DMS 273 (cell line): ENCODE measurements around the gene RAD51B.

Source experiments
- DNase-seq: peaks from one replicate; lab custom pipeline; 2025; ENCODE audit not compliant: unreplicated experiment; lab: John Stamatoyannopoulos, UW

The RAD51B gene

GRCh38 chr14:68446243-68447040, 626.9 kb downstream of the RAD51B start:
- DNase-seq: no peak

- no peak for DNase-seq
These were observed 628.1 kb downstream of the RAD51B start for GRCh38 chr14:68447581-68448251.

DNA sequence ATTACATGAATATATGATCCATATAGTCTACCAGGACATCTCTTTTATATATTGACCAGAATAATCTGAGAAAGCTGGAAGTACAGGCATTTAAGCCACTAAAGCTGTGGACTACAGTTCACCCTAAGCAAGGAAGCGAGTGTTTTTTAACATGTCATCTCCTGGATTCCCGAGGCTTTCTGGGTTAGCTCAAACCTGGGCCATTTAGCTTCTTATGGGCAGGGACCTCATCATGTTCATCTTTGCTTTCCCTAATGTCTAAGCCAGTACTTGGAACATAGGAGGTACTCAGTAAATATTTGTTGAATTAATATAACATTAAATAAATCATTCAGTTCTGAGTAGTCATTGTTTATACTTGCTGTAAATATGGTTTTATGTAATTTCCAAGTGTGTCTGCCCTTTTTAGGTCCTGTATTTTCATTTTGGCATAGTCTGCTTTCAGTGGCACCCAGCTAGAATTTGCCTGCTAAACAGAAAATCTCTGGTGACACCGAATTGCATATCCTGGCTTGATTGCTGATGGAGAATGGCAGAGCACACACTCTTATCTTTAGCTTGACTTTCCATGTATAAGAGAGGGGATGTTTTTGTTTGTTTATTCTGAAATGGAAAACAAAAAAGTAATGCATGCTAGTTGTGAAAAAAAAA, 628.8 kb downstream of the RAD51B start:
- no peak for DNase-seq

GRCh38 chr14:68449561-68450181, 630.1 kb downstream of the RAD51B start:
- DNase-seq: no peak

DNA sequence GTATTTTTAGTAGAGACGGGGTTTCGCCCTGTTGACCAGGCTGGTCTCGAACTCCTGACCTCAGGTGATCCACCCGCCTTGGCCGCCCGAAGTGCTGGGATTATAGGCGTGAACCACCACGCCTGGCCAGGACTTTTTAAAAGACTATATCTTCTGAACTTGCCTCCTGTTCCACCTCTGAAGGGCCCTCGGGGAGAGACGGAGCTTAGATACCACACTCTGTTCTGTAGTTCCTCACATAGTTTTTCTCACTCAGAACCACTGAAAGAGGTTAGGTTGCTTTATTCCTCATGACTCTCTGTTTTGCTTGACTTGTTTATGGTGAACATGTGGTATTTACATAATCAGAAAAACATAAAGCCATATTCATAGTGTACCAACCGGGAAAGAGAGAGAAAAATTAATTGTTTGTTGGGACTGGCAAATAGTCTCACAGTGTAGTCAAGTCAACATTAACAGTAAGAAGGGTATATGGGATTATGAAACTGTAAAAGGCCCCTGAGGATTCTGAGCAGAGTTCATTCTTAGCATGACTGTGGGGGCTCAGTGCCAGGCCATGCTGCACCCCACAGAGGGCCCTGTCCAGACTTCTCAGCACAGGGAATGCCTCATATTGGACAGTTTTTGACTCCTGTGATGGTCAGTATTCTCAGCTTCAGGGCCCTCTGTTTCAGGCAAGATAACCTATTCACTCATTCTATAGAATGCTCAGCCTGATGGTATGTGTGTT, 631.0 kb downstream of the RAD51B start:
- no peak for DNase-seq

DNA sequence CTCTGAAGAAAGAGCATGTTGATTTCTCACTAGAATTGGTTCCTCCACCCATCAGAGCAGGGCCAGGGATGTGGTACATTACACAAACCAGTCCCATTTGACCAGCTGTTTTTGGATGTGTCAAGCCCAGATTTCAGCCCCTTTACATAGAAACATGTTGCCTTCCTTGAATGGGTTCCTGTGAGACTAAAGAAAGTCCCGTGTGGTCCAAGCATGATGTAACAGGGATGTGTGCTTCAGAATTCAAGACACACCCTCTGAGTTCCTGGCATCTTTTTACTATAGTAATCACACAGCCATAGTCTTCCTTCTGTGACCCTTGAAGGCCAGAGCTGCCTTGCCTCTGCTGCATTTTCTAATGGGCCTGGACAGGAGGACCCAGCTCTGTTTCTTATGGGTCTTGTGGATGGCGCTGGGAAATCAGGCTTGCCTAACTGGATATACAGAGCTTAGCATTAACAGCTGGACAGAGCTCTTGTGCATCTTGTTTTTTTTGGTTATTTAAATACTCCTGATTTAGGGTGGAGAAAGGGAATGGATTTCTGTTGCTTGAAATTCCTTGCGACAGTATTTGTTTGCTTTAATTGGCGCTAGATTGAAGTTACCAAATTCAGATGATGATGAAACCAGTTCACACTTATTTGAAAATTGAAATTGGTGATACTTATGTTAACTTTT, 632.3 kb downstream of the RAD51B start:
- DNase-seq: no peak

- no peak for DNase-seq
These were observed 638.7 kb downstream of the RAD51B start for GRCh38 chr14:68458253-68458652.

GRCh38 chr14:68458840-68459469, 639.4 kb downstream of the RAD51B start:
- peak; percentile 69 for DNase-seq

GRCh38 chr14:68459480-68460136, 640.0 kb downstream of the RAD51B start:
- no peak for DNase-seq

- no peak for DNase-seq
These were observed 641.0 kb downstream of the RAD51B start for GRCh38 chr14:68460541-68460940.

DNA sequence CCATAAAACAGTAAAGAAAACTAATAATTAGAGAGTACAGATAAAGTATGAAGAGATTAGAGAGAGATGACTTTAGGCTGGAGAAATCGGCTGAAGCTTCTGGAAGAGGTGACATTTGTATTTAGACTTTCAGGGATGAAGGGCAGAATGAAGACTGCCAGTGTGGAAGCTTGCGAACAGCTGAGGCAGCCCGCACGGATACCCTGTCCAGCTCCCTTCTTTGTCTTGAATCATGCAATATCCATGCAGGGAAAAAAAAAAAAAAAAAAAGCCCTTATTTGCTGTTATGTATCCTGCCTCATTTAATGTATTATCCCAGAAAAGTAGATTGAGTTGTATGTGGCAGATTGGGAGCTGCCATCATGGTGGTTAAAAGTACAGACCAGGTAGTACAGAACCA, 641.5 kb downstream of the RAD51B start:
- DNase-seq: no peak

DNA sequence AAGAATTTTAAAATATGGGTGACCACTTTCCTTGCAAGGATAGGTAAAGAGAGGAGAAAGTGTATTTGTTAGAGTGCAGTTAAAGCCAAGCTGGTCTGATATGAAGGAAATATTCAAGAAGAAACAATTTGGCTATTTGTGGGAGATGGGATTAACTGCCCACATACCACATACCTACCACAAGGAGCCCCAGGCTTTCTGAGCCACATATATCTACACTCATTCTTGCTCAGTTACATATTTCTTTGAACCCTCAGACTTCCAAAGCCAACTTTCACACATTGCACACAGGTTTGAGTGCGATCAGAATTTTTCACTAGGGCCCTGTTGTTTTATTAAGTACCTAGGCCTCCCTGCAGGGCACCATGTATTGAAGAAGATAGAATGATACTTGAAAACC, 643.1 kb downstream of the RAD51B start:
- DNase-seq: no peak

DNA sequence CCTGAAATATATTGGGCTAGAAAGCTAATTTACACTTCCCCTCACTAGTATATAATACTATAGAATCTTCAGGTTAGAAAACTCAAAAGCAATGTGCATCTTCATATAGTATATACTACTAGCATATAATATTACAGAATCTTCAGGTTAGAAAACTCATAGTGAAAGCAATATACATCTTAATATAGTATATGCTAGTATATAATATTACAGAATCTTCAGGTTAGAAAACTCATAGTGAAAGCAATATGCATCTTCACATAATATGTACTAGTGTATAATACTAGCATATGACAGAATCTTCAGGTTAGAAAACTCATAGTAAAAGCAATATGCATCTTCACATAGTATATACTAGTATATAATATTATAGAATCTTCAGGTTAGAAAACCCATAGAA, 643.7 kb downstream of the RAD51B start:
- no peak for DNase-seq

DNA sequence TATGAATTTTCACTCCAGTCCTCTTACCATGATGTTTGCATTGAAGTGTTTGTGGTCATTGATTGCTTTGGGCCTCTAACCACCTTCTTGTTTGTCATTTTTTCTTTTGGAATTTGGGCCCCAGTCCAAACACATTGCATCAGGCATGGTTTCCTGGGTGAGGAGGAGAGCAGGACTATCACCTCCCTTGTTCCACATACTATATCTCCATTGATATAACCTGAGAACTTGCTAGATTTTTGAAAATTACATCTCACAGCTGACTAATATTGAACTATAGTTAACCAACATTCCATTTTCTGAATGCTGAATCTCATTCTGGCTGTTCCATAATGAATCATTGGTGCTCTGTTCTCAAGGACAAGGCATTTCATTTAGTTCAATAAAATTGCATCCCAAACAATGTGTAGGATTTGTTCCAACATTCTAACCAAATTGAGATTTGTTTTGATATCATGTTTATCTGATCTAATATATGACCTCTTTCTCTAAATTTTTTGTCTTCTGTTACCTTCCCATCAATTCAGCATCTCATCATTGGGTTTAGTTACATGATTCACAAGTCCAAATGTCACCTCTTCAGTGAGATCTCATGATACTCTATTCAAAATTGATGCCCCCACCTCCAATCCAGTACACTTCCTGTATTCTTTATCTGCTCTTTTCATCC, 644.3 kb downstream of the RAD51B start:
- DNase-seq: no peak

GRCh38 chr14:68464711-68465110, 645.1 kb downstream of the RAD51B start:
- no peak for DNase-seq

DNA sequence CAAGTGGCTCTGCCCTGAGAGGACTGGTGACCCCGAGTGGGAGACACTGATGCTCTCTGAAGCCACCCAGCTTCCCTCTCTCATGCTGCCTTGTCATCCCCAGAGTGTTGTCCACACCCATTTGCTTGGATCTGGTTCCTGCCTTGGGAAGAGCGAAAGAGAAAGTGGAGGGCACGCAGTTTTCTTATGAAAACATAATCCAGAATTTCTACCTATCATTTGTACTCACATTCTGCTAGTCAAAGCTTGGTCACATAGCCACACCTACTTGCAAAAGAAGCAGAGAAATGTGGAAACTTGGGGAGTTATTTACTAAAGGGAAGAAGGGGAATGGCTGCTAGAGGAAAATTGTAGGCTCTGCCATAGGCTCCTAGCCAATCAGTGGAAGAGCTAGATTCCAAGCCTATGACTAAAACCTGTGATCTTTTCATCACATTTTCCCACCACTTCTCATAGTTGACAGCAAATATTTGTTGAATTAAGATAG, 647.0 kb downstream of the RAD51B start:
- DNase-seq: no peak

GRCh38 chr14:68467425-68467824, 647.8 kb downstream of the RAD51B start:
- DNase-seq: no peak

DNA sequence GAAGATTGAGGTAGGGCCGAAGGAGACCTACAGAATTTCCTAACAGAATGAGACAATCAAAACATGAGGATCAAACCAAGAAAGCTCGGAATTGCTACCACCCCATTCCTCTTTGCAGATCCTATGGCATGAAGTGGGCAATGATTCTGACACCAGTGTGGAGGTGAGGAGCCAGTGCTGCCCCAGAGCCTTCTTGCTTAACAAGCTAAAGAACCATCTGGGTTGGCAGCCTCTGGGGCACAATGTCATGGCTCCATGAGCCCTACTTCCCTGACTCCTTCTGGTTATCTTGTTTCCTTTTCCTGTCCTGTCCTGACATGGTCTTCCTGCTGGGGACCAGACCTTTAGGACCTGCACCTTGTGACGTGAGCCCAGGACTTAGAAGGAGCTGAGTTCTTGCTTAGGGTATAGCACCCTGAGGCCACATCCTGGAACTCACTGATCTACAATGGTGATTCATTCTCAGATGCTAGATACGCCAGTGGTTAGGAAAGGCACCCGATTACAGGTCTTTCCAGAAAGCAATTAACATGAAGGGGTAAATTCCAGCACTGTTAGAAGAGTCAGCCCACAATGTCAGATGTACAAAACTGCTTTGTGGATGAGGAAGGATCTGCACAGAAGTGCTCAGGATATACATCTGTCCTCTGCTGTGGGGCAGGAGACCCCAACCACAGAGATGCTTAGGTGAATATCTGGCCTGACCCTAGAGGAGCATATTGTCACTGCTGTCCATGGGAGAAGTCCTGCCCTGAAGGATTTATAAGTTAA, 649.0 kb downstream of the RAD51B start:
- no peak for DNase-seq
